SU-DHL-6 (cell line): ENCODE results near the gene MFNG.

Experiments
- H2AFZ ChIP-seq: fragments of 200-600 bp; sonication (generic); 2 replicates; pipeline ENCODE4 v1.6.1; 2014; ENCODE audit warnings: low read depth, mild to moderate bottlenecking, moderate library complexity, mixed read lengths, antibody characterized with exemption, low read length; ENCODE audit not compliant: severe bottlenecking
- H3F3A ChIP-seq: fragments of 200-600 bp; shearing (Covaris generic); 2 replicates; pipeline ENCODE4 v1.6.0; 2016; ENCODE audit warnings: antibody characterized with exemption, mild to moderate bottlenecking; ENCODE audit not compliant: insufficient read depth
- H3K27ac ChIP-seq: fragments of 200-600 bp; sonication (generic); 2 replicates; pipeline ENCODE4 v1.5.1; 2016; ENCODE audit warnings: low read depth, mild to moderate bottlenecking, low read length, moderate library complexity, mixed read lengths
- H3K27me3 ChIP-seq: fragments of 200-600 bp; sonication (generic), shearing (Covaris generic); 2 replicates; pipeline ENCODE4 v1.6.0; 2014; ENCODE audit warnings: mild to moderate bottlenecking, low read length
- H3K36me3 ChIP-seq: fragments of 200-600 bp; sonication (generic); 2 replicates; pipeline ENCODE4 v1.6.1; 2014; ENCODE audit warnings: mild to moderate bottlenecking, low read length, mixed read lengths
- H3K4me2 ChIP-seq: fragments of 300-600, 200-600 bp; shearing (Covaris generic), sonication (generic); 2 replicates; pipeline ENCODE4 v1.6.0; 2014; ENCODE audit warnings: low read length, low read depth, mild to moderate bottlenecking; ENCODE audit not compliant: poor library complexity, severe bottlenecking
- H3K4me3 ChIP-seq: fragments of 200-600 bp; sonication (generic); 2 replicates; pipeline ENCODE4 v1.5.1; 2014; ENCODE audit warnings: antibody characterized with exemption, low read length, mild to moderate bottlenecking, mixed read lengths; ENCODE audit not compliant: insufficient read depth, poor library complexity, severe bottlenecking
- H3K79me2 ChIP-seq: fragments of 200-600 bp; sonication (generic); 2 replicates; pipeline ENCODE4 v1.6.1; 2014; ENCODE audit warnings: mild to moderate bottlenecking, low read length, moderate library complexity; ENCODE audit not compliant: insufficient read depth
- H3K9ac ChIP-seq: fragments of 200-600 bp; sonication (generic); 2 replicates; pipeline ENCODE4 v1.7.0; 2014; ENCODE audit warnings: mild to moderate bottlenecking, low read length
- H3K9me2 ChIP-seq: fragments of 200-600 bp; sonication (generic); replicated peaks from 2 replicates; pipeline ENCODE4 v1.6.1; 2014; ENCODE audit warnings: low read length; ENCODE audit not compliant: insufficient read depth
- H3K9me3 ChIP-seq: fragments of 200-600 bp; sonication (generic); 2 replicates; pipeline ENCODE4 v1.6.1; 2014; ENCODE audit warnings: low read length, mixed read lengths; ENCODE audit not compliant: insufficient read depth
- H4K20me1 ChIP-seq: fragments of 200-600 bp; sonication (generic); 2 replicates; pipeline ENCODE4 v1.6.1; 2014; ENCODE audit warnings: low read depth, mild to moderate bottlenecking, antibody characterized with exemption, low read length, moderate library complexity, mixed read lengths
- EZH2phosphoT487 ChIP-seq: fragments of 200-600 bp; sonication (generic), shearing (Covaris generic); conservative IDR thresholded peaks from 2 replicates; pipeline ENCODE4 v1.6.1; 2018; ENCODE audit warnings: mild to moderate bottlenecking, antibody characterized with exemption, low read length, moderate library complexity, mixed read lengths
- TF ChIP-seq, protein P1 (sequence below): fragments of 200-600 bp; sonication (generic); IDR thresholded peaks from one replicate; pipeline ENCODE4 v1.5.1; 2017; ENCODE audit warnings: antibody characterized with exemption, mild to moderate bottlenecking, low read length, moderate library complexity; ENCODE audit not compliant: insufficient read depth, poor library complexity, severe bottlenecking

Gene MFNG

DNA sequence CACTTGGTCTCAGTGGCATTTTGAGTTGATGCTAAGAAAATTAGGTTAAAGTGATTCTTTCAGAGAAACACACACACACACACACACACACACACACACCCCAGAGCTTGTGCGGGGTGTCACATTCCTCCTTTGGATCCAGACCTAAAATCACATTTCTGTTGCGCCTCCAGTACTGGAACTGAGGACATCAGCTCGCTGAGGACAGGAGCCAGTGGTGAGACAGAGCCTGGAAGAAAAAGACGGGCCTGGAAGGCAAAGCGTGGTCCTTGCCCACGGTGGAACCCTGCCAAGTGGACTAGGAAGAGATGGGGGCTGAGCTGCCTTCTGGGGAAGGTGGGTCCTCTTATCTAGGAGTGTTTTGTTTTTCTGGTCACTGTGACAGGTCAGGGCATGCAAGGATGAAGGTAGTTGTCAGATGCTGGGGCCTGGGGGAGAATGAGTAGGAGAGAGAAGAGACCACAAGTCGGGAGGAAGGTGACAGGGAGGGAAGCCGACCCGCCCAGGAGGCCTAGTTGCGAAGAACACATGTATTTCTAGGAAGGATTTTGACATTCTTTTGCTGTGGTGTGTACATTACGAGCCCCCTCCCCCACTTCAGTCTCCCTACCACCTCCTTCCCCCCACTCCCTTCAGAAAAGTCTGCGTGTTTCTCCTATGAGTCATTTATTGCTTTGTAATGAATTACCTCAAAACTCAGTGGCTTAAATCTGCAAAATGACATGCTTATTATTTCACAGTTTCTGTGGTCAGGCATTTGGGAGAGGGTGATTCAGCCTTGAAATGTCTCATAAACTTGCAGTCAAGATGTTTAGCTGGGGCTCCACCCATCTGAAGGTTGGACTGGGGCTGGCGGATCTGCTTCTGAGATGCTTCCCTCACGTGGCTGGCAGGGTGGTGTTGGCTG is 54.1 kb downstream of the MFNG start:
- Histone ChIP-seq H3K9ac (no peak overlapping the region), H3F3A (no peaks in the 10 kb centered on the region), H2AFZ (no peak overlapping the region), H3K4me2 (no peak overlapping the region), H3K79me2 (no peaks in the 10 kb centered on the region), H3K36me3 (no peaks in the 10 kb centered on the region), H3K27ac (no peak overlapping the region), H4K20me1 (no peaks in the 10 kb centered on the region), H3K27me3 (no peaks in the 10 kb centered on the region), H3K4me3 (no peak overlapping the region), H3K9me2 (no peaks in the 10 kb centered on the region), H3K9me3 (no peaks in the 10 kb centered on the region)
- TF ChIP-seq, protein P1, sequence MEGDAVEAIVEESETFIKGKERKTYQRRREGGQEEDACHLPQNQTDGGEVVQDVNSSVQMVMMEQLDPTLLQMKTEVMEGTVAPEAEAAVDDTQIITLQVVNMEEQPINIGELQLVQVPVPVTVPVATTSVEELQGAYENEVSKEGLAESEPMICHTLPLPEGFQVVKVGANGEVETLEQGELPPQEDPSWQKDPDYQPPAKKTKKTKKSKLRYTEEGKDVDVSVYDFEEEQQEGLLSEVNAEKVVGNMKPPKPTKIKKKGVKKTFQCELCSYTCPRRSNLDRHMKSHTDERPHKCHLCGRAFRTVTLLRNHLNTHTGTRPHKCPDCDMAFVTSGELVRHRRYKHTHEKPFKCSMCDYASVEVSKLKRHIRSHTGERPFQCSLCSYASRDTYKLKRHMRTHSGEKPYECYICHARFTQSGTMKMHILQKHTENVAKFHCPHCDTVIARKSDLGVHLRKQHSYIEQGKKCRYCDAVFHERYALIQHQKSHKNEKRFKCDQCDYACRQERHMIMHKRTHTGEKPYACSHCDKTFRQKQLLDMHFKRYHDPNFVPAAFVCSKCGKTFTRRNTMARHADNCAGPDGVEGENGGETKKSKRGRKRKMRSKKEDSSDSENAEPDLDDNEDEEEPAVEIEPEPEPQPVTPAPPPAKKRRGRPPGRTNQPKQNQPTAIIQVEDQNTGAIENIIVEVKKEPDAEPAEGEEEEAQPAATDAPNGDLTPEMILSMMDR, result no peak
- TF ChIP-seq EZH2phosphoT487, result no peak

DNA sequence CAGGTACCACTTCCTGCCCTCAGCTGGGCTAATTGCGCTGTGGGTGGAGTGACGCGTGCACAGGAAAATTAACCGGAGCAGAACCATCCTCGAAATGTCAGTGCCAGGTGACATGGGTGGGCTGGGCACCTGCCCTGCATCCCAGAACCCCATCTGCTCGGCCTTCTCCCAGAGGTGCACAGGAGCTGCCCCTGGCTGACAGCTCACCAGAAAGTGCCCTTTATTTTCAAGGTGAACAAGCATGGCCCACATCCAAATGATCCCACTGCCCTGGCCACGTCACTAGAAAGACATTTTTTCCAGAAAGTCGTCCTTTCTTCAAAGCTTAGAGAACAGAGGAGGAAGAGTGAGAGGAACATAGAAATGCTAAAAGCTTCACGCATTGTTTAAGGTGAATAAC is 54.8 kb downstream of the MFNG start:
- Histone ChIP-seq H4K20me1 (no peaks in the 10 kb centered on the region), H3K4me2 (no peak overlapping the region), H3K79me2 (no peaks in the 10 kb centered on the region), H3K9ac (no peak overlapping the region), H3K27me3 (no peaks in the 10 kb centered on the region), H3K27ac (no peak overlapping the region), H3K9me3 (no peaks in the 10 kb centered on the region), H2AFZ (no peak overlapping the region), H3K4me3 (no peak overlapping the region), H3K9me2 (no peaks in the 10 kb centered on the region), H3F3A (no peaks in the 10 kb centered on the region), H3K36me3 (no peaks in the 10 kb centered on the region)
- TF ChIP-seq EZH2phosphoT487, result no peak
- TF ChIP-seq, protein P1, result no peak

DNA sequence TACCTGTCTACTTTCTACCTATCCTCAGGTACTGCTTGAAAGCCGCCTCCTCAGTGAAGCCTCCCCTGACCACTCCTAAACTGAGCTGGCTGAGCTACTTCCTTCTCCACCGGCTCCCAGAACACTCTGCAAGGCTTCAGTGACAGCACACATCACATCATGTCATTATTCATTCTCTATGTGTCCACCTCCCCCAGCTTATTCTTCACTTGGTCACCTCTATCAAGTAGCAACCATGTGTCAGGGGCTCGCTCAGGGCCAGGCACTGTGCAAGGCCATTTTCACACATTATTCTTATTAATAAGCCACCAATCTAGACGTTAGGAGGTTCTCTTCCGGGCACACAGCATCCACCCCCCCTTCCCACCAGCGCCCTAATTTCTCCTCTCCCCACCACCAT is 55.2 kb downstream of the MFNG start:
- no peak for TF ChIP-seq EZH2phosphoT487
- TF ChIP-seq, protein P1, result no peak
- Histone ChIP-seq H3K27me3 (no peaks in the 10 kb centered on the region), H3K9ac (no peak overlapping the region), H3K27ac (no peak overlapping the region), H3K9me2 (no peaks in the 10 kb centered on the region), H3K4me3 (no peak overlapping the region), H4K20me1 (no peaks in the 10 kb centered on the region), H2AFZ (no peak overlapping the region), H3F3A (no peaks in the 10 kb centered on the region), H3K36me3 (no peaks in the 10 kb centered on the region), H3K79me2 (no peaks in the 10 kb centered on the region), H3K9me3 (no peaks in the 10 kb centered on the region), H3K4me2 (no peak overlapping the region)
